Ascending aorta (tissue), 2 donors: ENCODE results near the gene S100A14. TPM values are rescaled to one million over a fixed set of nuclear protein-coding genes. Genes with fewer than 3 reads are reported as not detected.
A peak's percentile ranks its signal among the peaks of the same experiment; 100 is the strongest.

Source experiments
- DNase-seq, 2 donors: peaks; one replicate each; pipeline ENCODE4 v3.0.0-alpha.2; 2019; ENCODE audit warnings: low spot score in 2 of 2
- H3K27ac ChIP-seq, 2 donors: fragments of 200-600 bp; sonication (generic); one replicate each; pipeline ENCODE4 v1.5.1; 2016 to 2017; ENCODE audit warnings: mild to moderate bottlenecking in 1 of 2
- H3K27me3 ChIP-seq: fragments of 200-600 bp; sonication (generic); one replicate; pipeline ENCODE4 v1.5.1; 2017
- H3K36me3 ChIP-seq, 2 donors: fragments of 200-600 bp; sonication (generic); one replicate each; pipeline ENCODE4 v1.5.1; 2016
- H3K4me1 ChIP-seq, 2 donors: fragments of 200-600 bp; sonication (generic); one replicate each; pipeline ENCODE4 v1.5.1; 2016 to 2017; ENCODE audit warnings: mild to moderate bottlenecking in 1 of 2
- H3K4me3 ChIP-seq, 2 donors: fragments of 200-600 bp; sonication (generic); one replicate each; pipeline ENCODE4 v1.5.1; 2016 to 2017; ENCODE audit warnings: mild to moderate bottlenecking in 1 of 2
- H3K9me3 ChIP-seq, 2 donors: fragments of 200-600 bp; sonication (generic); one replicate each; pipeline ENCODE4 v1.5.1; 2016
- intact Hi-C: fragments of 100-400 bp; cut with DNase I; formaldehyde crosslinking; loops from one replicate; pipeline ENCODE4 v1.15.1; 2023
- total RNA-seq: library from RNA; depleted of rRNA; stranded (reverse); fragments of >200 nt; gene quantifications from one replicate; pipeline ENCODE4 v1.1.0, GENCODE V29; 2016
- TF ChIP-seq, protein P1 (sequence below), 3 experiments: fragments of 200-600 bp in 2 of 3; fragments of 450-650 bp in 1 of 3; sonication (generic) in 2 of 3; IDR thresholded peaks; one replicate each; pipeline ENCODE4 v1.5.1; 2016 to 2019; ENCODE audit warnings: antibody characterized with exemption in 3 of 3, mild to moderate bottlenecking in 1 of 3, moderate library complexity in 1 of 3

Gene S100A14
- total RNA-seq, 1 donor from 2014 or later = 1.5 TPM

DNA sequence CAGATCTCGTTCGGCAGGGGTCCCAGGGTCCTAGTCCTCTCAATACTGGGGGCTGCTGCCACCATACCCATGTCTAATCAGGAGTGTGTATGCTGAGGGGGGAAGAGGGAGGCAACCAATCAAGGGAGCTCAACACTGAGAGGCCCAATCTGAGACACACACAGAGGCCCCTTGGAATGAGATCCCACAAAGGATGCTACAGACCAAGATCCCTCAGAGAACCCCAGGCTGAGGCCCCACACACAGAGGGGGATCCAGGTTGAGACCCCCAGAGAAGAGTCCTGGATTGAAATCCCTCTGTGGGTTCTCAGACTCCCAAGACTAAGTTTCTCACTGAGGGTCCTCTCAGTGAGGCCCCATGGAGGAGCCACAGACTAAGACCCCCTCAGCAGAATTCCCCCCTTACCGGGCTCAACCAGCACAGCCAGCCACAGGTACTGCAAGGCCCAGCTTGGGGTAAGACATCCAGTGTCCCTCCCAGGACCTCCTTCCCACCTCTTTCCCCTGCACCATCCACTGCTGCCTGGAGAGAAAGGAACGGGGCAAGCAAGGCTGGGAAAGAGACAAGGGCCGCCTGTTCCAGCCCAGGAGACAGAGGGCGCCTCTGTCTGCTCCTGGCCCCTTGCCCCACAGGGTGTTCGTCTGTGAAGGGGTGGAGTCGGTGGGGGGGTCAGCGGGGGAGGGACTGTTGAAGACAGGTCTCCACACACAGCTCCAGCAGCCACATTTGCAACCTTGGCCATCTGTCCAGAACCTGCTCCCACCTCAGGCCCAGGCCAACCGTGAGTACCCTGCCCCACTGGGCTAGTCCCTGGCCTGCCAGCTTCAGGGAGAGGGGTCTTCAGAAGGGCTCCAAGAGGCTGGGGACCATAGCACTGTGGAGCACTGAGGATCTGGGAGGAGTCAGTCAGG lies 11.8 kb upstream of the S100A14 start, which contains the start of gene S100A1:
S100A1 (plus strand) TSS at position 720 of the 912 bp plus-strand sequence. CDS start 2,088 bp downstream, outside the sequence.
- TF ChIP-seq, protein P1, sequence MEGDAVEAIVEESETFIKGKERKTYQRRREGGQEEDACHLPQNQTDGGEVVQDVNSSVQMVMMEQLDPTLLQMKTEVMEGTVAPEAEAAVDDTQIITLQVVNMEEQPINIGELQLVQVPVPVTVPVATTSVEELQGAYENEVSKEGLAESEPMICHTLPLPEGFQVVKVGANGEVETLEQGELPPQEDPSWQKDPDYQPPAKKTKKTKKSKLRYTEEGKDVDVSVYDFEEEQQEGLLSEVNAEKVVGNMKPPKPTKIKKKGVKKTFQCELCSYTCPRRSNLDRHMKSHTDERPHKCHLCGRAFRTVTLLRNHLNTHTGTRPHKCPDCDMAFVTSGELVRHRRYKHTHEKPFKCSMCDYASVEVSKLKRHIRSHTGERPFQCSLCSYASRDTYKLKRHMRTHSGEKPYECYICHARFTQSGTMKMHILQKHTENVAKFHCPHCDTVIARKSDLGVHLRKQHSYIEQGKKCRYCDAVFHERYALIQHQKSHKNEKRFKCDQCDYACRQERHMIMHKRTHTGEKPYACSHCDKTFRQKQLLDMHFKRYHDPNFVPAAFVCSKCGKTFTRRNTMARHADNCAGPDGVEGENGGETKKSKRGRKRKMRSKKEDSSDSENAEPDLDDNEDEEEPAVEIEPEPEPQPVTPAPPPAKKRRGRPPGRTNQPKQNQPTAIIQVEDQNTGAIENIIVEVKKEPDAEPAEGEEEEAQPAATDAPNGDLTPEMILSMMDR (IDR thresholded peaks at IDR 0.05) = peak in 2 of 3 experiments; percentile 0 to 3
- peaks cover 3 to 34% of the 10 kb centered on the region in 2 donors for H3K4me1 ChIP-seq
- H3K27ac ChIP-seq = peak within 1 kb of the TSS; percentile 87 to 94
- intact Hi-C loops = loop anchor here (2.0 to 5.0 kb wide), 2 partner anchors 15 to 121 kb away; partner anchors contain the start of gene S100A16
- H3K9me3 ChIP-seq = no peaks in the 10 kb centered on the region
- peaks cover 0 to 4% of the 10 kb centered on the region in 2 donors for H3K36me3 ChIP-seq
- H3K4me3 ChIP-seq = peak within 1 kb of the TSS; percentile 66 to 69
- DNase-seq = no peak
- no peaks in the 10 kb centered on the region for H3K27me3 ChIP-seq

DNA sequence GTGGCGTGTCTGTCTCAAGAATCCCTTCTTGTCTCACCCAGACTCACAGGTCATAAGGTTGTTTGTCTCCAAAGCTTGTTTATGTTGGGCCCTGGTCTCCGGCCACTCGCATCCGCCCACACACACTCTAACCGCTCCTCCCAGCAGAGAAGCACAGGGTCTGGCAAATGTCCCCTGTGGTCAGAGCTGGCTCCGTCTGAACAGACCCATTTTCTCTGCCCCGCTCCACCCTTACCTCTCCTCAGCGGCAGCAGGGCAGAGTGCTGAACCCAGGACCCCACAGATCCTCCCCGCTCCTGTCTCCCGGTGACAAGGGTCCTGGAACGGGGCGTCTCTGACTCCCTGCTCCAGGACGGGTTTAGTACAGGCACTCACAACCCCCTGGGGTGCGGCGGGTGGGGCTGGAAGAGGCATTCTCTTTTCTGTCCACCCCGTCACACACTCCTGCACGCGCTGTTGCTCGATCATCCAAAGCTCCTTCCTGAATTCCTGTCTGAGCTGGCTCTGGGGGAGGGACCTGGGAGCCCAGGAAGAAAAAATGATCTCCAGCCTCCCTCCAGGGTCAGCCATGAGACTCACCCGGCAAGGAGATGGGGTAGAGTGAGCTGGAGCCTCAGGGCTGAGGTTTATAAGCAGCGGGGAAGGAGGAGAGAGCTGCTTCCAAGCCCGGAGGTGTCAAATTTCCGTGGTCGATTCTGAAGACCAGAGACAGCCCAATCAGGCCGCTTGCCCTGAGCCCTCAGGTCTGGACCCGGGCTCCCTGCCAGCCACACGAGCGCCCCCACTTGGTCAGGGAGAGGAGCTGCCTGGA lies 11.0 kb upstream of the S100A14 start, which contains the start of gene S100A13:
S100A13 (minus strand) TSS at position 602 of the 811 bp plus-strand sequence. CDS start 1,033 bp downstream, outside the sequence.
- TF ChIP-seq, protein P1 (IDR thresholded peaks at IDR 0.05) = peak; percentile 50 to 72 (median 56)
- H3K27ac ChIP-seq = peak within 1 kb of the TSS; percentile 87 to 94
- H3K36me3 ChIP-seq = peaks cover 0 to 4% of the 10 kb centered on the region in 2 donors

DNA sequence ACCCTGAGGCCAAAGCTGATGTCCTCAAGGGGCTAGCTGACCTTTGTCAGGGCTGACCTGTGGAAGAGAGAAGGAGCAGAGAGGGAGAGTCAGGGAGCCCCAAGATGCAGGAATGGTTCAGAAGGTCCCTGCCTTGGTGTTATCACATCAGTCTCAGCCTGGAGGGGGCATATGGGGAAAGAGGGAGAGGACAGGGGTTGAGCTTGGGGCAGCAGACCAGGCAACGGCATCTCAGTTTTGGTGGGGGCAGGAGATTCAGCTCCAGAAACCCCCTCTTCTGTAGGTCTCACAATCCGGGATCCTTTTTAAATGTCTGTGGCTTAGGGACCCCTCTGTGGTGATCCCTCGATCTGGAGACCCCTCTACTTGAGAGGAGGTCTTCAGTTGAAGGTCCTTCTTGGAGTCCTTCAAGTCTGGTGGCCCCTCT lies 10.4 kb upstream of the S100A14 start:
- peaks cover 0 to 4% of the 10 kb centered on the region in 2 donors for H3K36me3 ChIP-seq
- intact Hi-C loops = loop anchor here (2.0 to 5.0 kb wide), 2 partner anchors 14 to 119 kb away; partner anchors contain the start of gene S100A16
- H3K27ac ChIP-seq = peak overlapping the region; percentile 87 to 94
- H3K4me1 ChIP-seq = peaks cover 3 to 34% of the 10 kb centered on the region in 2 donors
- TF ChIP-seq, protein P1 (IDR thresholded peaks at IDR 0.05) = no peak
- H3K4me3 ChIP-seq = peak overlapping the region; percentile 66 to 69
- no peaks in the 10 kb centered on the region for H3K27me3 ChIP-seq
- H3K9me3 ChIP-seq = no peaks in the 10 kb centered on the region
- DNase-seq = no peak

More for the DNA sequence above, 11.0 kb upstream of the S100A14 start, which contains the start of gene S100A13:
- Histone ChIP-seq H3K4me3 (peak within 1 kb of the TSS; percentile 66 to 69), H3K27me3 (no peaks in the 10 kb centered on the region), H3K4me1 (peaks cover 3 to 34% of the 10 kb centered on the region in 2 donors), H3K9me3 (no peaks in the 10 kb centered on the region)
- peak in 1 of 2 donors; percentile 84 for DNase-seq
- intact Hi-C loops = loop anchor here (2.0 to 5.0 kb wide), 2 partner anchors 14 to 120 kb away; partner anchors contain the start of gene S100A16

DNA sequence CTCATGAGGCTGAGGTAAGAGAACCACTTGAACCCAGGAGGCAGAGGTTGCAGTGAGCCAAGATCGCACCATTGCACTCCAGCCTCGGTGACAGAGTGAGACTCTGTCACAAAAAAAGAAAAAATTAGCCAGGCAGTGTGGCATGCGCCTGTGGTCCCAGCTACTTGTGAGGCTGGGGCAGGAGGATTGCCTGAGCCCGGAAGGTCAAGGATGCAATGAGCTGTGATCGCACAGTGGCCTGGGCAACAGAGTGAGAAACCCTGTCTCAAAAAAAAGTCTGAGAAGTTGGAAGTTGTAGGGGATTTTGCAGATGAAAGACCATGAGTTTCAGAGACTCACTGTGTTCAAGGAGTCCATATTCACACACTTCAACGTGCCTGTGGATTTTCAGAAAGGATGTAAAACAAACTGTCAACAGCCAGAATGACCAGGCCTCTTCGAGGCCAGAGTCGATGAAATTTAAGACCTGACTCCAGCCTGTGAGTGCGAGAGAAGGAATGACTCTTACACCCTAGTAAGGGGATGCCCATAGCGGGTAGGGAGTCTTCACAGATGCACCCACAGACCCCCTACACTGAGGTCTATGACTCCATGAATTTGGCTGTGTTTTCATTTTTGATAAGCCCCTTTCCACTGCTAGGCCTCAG lies 9.0 kb upstream of the S100A14 start:
- TF ChIP-seq, protein P1 (IDR thresholded peaks at IDR 0.05) = no peak
- peaks cover 0 to 5% of the 10 kb centered on the region in 2 donors for H3K36me3 ChIP-seq
- peaks cover 3 to 29% of the 10 kb centered on the region in 2 donors for H3K4me1 ChIP-seq
- intact Hi-C loops = loop anchor here (5.0 kb wide), 1 partner anchor 118 kb away; no protein-coding TSS in a partner anchor
- no peaks in the 10 kb centered on the region for H3K9me3 ChIP-seq
- H3K27ac ChIP-seq = no peak overlapping the region
- H3K27me3 ChIP-seq = no peaks in the 10 kb centered on the region
- DNase-seq = no peak
- no peak overlapping the region for H3K4me3 ChIP-seq
